ENCODE measurements around the gene PIK3CD. TPM values are rescaled to one million over a fixed set of nuclear protein-coding genes. Genes with fewer than 3 reads are reported as not detected.

PIK3CD gene
- total and polyA plus RNA-seq, 11 donors, result 1.9 to 18.8 (median 4.0) TPM

DNA sequence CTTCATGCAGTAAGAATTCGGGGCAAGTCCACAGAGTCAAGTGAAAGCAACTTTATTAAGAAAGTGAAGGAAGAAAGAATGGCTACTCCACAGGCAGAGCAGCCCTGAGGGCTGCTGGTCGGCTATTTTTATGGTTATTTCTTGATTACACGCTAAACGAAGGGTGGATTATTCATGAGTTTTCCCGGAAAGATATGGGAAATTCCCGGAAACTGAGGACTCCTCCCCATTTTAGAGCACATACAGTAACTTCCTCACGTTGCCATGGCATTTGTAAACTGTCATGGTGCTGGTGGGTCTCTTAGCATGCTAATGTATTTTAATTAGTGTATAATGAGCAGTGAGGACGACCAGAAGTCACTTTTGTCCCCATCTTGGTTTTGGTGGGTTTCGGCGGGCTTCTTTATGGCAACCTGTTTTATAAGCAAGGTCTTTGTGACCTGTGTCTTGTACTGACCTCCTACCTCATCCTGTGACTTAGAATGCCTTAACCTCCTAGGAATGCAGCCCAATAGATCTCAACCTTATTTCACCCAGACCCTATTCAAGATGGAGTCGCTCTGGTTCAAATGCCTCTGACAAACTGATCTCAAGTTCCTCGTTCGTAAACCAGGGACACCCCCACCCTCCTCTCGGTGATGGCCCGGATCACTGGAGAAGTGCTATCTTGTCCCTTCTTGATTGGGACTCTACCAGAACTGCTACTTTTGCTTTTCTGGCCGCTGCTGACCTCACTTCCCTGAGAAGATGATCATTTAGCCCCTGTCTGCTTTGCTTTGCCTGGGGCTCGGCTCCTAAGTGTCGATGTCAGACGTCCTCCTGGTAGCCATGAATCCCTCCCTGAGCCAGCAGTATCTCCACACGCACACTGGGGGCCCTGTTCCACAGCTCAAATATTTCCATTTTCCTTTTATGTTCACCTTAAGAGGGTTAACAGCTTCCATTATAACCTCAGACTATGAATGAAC is 123.5 kb downstream of the PIK3CD start:
- no peaks in the 10 kb centered on the region for H3K4me1 ChIP-seq
- WGBS, 4 donors, result 83 to 89% (median 86%) methylated on average over 20 of the region's 20 CpGs
- intact Hi-C loops (cut with DNase I), result no loop called here
- no peak overlapping the region for H3K4me3 ChIP-seq
- no peak for ATAC-seq
- H3K27ac ChIP-seq, result no peak overlapping the region
- no peaks in the 10 kb centered on the region for H3K9me3 ChIP-seq
- DNase-seq, result no peak
- no peaks in the 10 kb centered on the region for H3K27me3 ChIP-seq
- TF ChIP-seq, protein P1, sequence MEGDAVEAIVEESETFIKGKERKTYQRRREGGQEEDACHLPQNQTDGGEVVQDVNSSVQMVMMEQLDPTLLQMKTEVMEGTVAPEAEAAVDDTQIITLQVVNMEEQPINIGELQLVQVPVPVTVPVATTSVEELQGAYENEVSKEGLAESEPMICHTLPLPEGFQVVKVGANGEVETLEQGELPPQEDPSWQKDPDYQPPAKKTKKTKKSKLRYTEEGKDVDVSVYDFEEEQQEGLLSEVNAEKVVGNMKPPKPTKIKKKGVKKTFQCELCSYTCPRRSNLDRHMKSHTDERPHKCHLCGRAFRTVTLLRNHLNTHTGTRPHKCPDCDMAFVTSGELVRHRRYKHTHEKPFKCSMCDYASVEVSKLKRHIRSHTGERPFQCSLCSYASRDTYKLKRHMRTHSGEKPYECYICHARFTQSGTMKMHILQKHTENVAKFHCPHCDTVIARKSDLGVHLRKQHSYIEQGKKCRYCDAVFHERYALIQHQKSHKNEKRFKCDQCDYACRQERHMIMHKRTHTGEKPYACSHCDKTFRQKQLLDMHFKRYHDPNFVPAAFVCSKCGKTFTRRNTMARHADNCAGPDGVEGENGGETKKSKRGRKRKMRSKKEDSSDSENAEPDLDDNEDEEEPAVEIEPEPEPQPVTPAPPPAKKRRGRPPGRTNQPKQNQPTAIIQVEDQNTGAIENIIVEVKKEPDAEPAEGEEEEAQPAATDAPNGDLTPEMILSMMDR (IDR thresholded peaks at IDR 0.05), result no peak
- TF ChIP-seq POLR2A (IDR thresholded peaks at IDR 0.05), result no peak
- H3K36me3 ChIP-seq, result peaks cover 0 to 28% (median 12%) of the 10 kb centered on the region in 9 donors

- no peaks in the 10 kb centered on the region for H3K9me3 ChIP-seq
- no peak for TF ChIP-seq POLR2A (IDR thresholded peaks at IDR 0.05)
- TF ChIP-seq, protein P1 (IDR thresholded peaks at IDR 0.05), result no peak
- no peak for DNase-seq
- H3K27ac ChIP-seq, result no peak overlapping the region
- intact Hi-C loops (cut with DNase I), result no loop called here
- WGBS, 4 donors, result 87 to 95% (median 92%) methylated on average over 2 of the region's 2 CpGs
- H3K4me1 ChIP-seq, result no peaks in the 10 kb centered on the region
- no peak overlapping the region for H3K4me3 ChIP-seq
- H3K36me3 ChIP-seq, result peaks cover 0 to 17% (median 11%) of the 10 kb centered on the region in 9 donors
- no peaks in the 10 kb centered on the region for H3K27me3 ChIP-seq
- ATAC-seq, result no peak
These were observed 125.2 kb downstream of the PIK3CD start for GRCh38 chr1:9776685-9777084.

Other genes starting within 250 kb of the PIK3CD start
- gene SLC25A33, start 112.3 kb upstream of the PIK3CD start, total RNA-seq, result 1 to 10 TPM; 2.8 to 9.7 (median 4.5) TPM
- 1 to 10 TPM; 4.4 to 6.6 TPM for gene SLC25A33, start 112.3 kb upstream of the PIK3CD start, polyA plus RNA-seq
- gene TMEM201, start 62.8 kb upstream of the PIK3CD start, total RNA-seq, result 10 to 100 TPM; 16.0 to 24.8 (median 18.5) TPM
- 10 to 100 TPM; 13.1 to 22.9 TPM for gene TMEM201, start 62.8 kb upstream of the PIK3CD start, polyA plus RNA-seq
- 10 to 100 TPM; 50.6 to 79.4 (median 64.3) TPM for gene CLSTN1, start 172.2 kb downstream of the PIK3CD start, total RNA-seq
- gene CLSTN1, start 172.2 kb downstream of the PIK3CD start, polyA plus RNA-seq, result 10 to 100 TPM; 37.6 to 40.5 TPM